ENCODE data around the gene GATAD1. TPM values are rescaled to one million over a fixed set of nuclear protein-coding genes. Genes with fewer than 3 reads are reported as not detected.

Gene GATAD1, protein sequence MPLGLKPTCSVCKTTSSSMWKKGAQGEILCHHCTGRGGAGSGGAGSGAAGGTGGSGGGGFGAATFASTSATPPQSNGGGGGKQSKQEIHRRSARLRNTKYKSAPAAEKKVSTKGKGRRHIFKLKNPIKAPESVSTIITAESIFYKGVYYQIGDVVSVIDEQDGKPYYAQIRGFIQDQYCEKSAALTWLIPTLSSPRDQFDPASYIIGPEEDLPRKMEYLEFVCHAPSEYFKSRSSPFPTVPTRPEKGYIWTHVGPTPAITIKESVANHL
- 10 to 100 TPM; 42.6 to 74.9 (median 51.5) TPM for total RNA-seq

DNA sequence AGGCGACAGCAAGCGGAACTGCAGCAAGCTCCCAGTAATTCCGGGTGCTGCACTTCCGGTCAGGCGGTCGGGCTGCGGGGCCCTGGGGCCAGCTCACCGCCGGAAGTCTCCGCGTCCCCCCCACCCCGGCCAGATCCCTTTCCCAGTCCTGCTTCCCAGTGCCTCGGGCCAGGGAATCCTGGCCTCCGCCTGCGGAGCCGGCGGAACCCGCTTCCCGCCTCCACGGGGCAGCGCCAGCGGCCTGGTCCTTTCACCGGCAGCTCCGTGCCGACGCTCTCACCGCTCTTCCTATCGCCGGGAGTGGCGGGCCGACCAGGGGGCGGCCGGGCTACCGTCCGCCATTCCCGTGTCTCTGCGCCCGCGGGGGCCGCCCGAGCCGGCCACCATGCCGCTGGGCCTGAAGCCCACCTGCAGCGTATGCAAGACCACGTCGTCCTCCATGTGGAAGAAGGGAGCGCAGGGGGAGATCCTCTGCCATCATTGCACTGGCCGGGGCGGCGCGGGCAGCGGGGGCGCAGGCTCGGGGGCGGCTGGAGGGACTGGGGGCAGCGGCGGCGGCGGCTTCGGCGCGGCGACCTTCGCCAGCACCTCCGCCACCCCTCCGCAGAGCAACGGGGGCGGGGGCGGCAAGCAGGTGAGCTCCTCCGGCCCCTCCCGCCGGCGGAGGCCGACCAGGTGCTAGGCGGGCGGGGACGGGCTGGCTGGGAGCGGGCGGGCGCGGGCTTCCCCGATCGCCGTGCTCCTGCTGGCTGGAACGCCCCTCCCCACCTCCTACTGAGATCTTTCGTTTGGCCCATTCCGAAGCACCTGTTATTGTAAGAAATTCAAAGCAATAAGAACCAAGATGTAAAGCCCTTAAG lies at the start of gene GATAD1:
TSS of gene GATAD1 (plus strand) at position 138 of the 860 bp plus-strand sequence. CDS start at position 386, 248 bp downstream.
- peak within 1 kb of the TSS; percentile 91 to 99 (median 92) for H3K4me3 ChIP-seq
- intact Hi-C loops (cut with DNase I; ENCODE audit: low total_unique reads): no loop called here
- H3K27me3 ChIP-seq: no peaks in the 10 kb centered on the region
- H3K36me3 ChIP-seq: no peaks in the 10 kb centered on the region
- H3K9me3 ChIP-seq: no peaks in the 10 kb centered on the region
- peaks cover 0 to 8% of the 10 kb centered on the region in 2 donors for H3K4me1 ChIP-seq
- TF ChIP-seq POLR2A (IDR thresholded peaks at IDR 0.05) (peak; percentile 59), POLR2AphosphoS5 (IDR thresholded peaks at IDR 0.05) (peak; percentile 74 to 83 (median 76))
- TF ChIP-seq, protein P1, sequence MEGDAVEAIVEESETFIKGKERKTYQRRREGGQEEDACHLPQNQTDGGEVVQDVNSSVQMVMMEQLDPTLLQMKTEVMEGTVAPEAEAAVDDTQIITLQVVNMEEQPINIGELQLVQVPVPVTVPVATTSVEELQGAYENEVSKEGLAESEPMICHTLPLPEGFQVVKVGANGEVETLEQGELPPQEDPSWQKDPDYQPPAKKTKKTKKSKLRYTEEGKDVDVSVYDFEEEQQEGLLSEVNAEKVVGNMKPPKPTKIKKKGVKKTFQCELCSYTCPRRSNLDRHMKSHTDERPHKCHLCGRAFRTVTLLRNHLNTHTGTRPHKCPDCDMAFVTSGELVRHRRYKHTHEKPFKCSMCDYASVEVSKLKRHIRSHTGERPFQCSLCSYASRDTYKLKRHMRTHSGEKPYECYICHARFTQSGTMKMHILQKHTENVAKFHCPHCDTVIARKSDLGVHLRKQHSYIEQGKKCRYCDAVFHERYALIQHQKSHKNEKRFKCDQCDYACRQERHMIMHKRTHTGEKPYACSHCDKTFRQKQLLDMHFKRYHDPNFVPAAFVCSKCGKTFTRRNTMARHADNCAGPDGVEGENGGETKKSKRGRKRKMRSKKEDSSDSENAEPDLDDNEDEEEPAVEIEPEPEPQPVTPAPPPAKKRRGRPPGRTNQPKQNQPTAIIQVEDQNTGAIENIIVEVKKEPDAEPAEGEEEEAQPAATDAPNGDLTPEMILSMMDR (IDR thresholded peaks at IDR 0.05): peak in 2 of 3 donors; percentile 86 to 93
- peak; percentile 88 to 91 for DNase-seq (ENCODE audit: low spot score in 2 of 2)
- H3K27ac ChIP-seq: peak within 1 kb of the TSS; percentile 96 to 99

DNA sequence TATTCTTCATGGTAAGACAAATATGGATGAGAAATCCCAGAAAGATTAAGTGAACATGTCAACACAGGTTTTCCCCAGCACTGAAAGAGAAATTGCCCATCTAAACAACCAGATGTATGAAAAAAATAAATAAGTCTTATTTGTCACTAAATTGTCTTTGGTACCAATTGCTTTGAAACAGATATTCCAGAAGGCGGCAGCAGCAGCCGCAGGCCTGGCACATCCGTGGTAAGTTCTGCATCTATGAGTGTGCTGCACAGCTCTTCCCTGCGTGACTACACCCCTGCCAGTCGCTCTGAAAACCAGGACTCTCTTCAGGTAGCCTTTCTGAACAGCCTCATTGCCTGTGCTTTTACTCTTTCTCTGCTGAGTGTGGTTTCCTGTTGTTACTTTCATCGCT lies 49.7 kb upstream of the GATAD1 start:
- no peaks in the 10 kb centered on the region for H3K27me3 ChIP-seq
- DNase-seq (ENCODE audit: low spot score in 2 of 2): no peak
- H3K4me1 ChIP-seq: no peaks in the 10 kb centered on the region
- H3K36me3 ChIP-seq: no peaks in the 10 kb centered on the region
- H3K9me3 ChIP-seq: no peaks in the 10 kb centered on the region
- H3K4me3 ChIP-seq: no peak overlapping the region
- H3K27ac ChIP-seq: no peak overlapping the region
- TF ChIP-seq POLR2AphosphoS5 (IDR thresholded peaks at IDR 0.05) (no peak), POLR2A (IDR thresholded peaks at IDR 0.05) (no peak)
- TF ChIP-seq, protein P1 (IDR thresholded peaks at IDR 0.05): no peak
- intact Hi-C loops (cut with DNase I; ENCODE audit: low total_unique reads): no loop called here

DNA sequence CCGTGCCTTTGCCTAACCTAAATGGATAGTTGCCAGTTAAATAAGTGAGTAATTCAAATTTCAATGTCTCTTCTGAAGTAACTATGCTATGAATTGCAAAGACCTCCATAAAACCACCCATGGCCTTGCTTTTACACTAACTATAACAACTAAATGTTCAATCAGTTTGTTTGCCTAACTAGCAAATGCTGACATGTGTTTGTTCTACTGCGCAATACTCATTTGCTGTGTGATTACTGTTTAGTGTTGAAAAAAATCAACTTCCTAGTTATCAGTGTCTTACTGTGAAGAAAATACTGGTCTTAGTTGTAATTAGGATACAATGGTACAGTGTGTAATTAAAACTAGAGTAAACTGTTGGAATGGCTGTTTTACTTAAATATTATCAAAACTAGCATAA lies 47.3 kb upstream of the GATAD1 start:
- Histone ChIP-seq H3K4me3 (no peak overlapping the region), H3K27me3 (no peaks in the 10 kb centered on the region), H3K27ac (no peak overlapping the region), H3K4me1 (no peaks in the 10 kb centered on the region), H3K36me3 (no peaks in the 10 kb centered on the region), H3K9me3 (no peaks in the 10 kb centered on the region)
- intact Hi-C loops (cut with DNase I; ENCODE audit: low total_unique reads): no loop called here
- no peak for DNase-seq (ENCODE audit: low spot score in 2 of 2)
- TF ChIP-seq POLR2AphosphoS5 (IDR thresholded peaks at IDR 0.05) (no peak), POLR2A (IDR thresholded peaks at IDR 0.05) (no peak)
- TF ChIP-seq, protein P1 (IDR thresholded peaks at IDR 0.05): no peak

DNA sequence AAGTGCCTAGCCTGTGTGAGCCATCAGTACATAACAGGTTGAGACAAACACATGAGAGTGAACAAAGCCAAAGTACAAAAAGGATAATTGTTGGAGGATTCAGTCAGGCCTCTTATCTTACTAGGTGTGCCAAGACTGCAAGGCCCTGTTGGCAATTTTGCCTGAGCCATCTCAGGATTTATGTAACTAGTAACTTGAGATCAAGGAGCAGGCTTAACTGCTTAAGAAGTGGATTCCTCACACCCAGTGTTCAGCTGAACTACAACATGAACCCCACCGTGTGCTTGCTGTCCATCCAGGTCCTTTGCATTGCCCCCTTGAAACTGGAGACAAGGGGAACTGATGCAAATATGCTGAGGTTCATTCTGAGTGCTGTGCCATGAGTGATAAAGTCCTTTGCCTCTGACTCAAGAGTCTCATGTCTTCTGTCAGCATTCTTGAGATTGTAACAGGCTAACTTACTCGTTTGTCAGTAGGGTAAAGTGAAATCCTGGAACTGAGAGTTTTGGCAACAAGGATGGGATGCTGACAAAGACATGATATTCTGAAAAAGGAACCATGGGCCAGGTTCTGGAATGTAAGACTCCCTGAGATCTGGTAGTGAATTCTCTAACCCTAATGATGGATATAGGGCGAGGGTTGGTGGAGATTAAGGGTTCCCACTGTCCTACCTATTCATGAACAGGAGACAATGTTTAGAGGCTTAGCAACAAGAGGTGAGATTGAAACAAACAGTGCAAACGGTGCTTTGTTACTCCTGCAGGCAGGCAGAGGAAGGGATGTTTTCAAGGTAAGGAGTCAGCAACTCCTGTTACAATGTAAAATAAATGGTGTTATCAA lies 44.1 kb upstream of the GATAD1 start:
- intact Hi-C loops (cut with DNase I; ENCODE audit: low total_unique reads): loop anchor here (2.0 kb wide), 1 partner anchor 78 kb away; no protein-coding TSS in a partner anchor
- H3K36me3 ChIP-seq: no peaks in the 10 kb centered on the region
- no peaks in the 10 kb centered on the region for H3K27me3 ChIP-seq
- no peak for DNase-seq (ENCODE audit: low spot score in 2 of 2)
- no peaks in the 10 kb centered on the region for H3K9me3 ChIP-seq
- TF ChIP-seq POLR2A (IDR thresholded peaks at IDR 0.05): no peak
- TF ChIP-seq POLR2AphosphoS5 (IDR thresholded peaks at IDR 0.05): no peak
- TF ChIP-seq, protein P1 (IDR thresholded peaks at IDR 0.05): no peak
- H3K27ac ChIP-seq: no peak overlapping the region
- H3K4me1 ChIP-seq: no peaks in the 10 kb centered on the region
- H3K4me3 ChIP-seq: no peak overlapping the region
